Right atrium auricular region (tissue), 2 donors: ENCODE results near the gene ACBD6. TPM values are rescaled to one million over a fixed set of nuclear protein-coding genes. Genes with fewer than 3 reads are reported as not detected.

Experiments
- DNase-seq: peaks from one replicate; pipeline ENCODE4 v3.0.0-alpha.2; 2019; ENCODE audit warnings: low spot score
- H3K27ac ChIP-seq, 2 donors: fragments of 200-600 bp; sonication (generic); 1 replicate in 1 of 2; 2 replicates in 1 of 2; pipeline ENCODE4 v1.5.1; 2016 to 2019
- H3K27me3 ChIP-seq, 2 donors: fragments of 200-600 bp; sonication (generic); one replicate each; pipeline versions ENCODE4 v1.5.1 to v1.6.0; 2017 to 2019
- H3K36me3 ChIP-seq: fragments of 200-600 bp; sonication (generic); one replicate; pipeline ENCODE4 v1.5.1; 2016
- H3K4me1 ChIP-seq, 2 donors: fragments of 200-600 bp; sonication (generic); one replicate each; pipeline versions ENCODE4 v1.5.1 to v1.6.0; 2017 to 2019
- H3K4me3 ChIP-seq, 2 donors: fragments of 200-600 bp; sonication (generic); 1 replicate in 1 of 2; 2 replicates in 1 of 2; pipeline ENCODE4 v1.5.1; 2017 to 2019; ENCODE audit warnings: mild to moderate bottlenecking in 1 of 2, moderate library complexity in 1 of 2
- H3K9me3 ChIP-seq, 2 donors: fragments of 200-600 bp; sonication (generic); one replicate each; pipeline ENCODE4 v1.5.1; 2019
- CTCF ChIP-seq, 2 donors: fragments of 200-600 bp; sonication (generic); IDR thresholded peaks; one replicate each; pipeline ENCODE4 v1.5.1; 2019; ENCODE audit warnings: antibody characterized with exemption in 2 of 2
- total RNA-seq, 2 donors: library from RNA; depleted of rRNA; stranded (reverse); fragments of >200 nt; gene quantifications; one replicate each; pipeline ENCODE4 v1.1.0, GENCODE V29; 2016

Gene ACBD6
- total RNA-seq, 2 donors from 2014 or later = 24.0 to 29.0 TPM

DNA sequence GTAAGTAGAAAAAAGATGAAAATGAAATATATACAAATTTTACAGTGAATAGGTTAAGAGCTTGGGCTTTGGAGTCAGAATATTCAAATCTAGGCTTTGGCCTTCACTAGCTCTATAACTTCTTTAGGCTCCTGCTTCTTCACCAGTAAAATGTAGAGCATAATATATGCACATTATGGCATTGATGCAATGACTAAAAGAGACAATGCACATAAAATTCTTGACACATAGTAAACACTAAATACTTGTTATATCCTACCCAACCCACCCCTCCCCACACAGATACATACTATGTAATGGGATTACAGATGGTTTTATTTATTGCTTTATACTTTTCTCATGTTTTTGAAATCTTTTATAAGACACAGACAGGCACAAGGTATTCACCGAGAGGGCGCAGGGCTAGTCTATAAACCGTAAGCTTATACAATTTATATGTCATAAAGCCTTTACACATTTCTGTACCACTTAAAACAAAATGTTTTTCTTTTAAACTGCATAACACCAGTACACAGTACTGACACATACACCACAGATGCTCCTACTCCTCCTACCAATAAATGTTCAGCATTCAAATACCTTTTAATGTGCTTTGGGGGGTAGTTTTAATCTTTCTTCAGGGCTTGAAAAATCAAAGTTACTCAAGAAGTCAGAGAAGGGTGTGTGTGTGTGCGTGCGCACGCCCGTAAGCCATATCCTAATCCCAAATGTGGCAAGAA lies 109.8 kb downstream of the ACBD6 start:
- no peaks in the 10 kb centered on the region for H3K4me1 ChIP-seq
- H3K9me3 ChIP-seq = peaks cover 0 to 10% of the 10 kb centered on the region in 2 donors
- no peaks in the 10 kb centered on the region for H3K27me3 ChIP-seq
- DNase-seq = no peak
- no peak overlapping the region for H3K27ac ChIP-seq
- no peaks in the 10 kb centered on the region for H3K36me3 ChIP-seq
- H3K4me3 ChIP-seq = no peak overlapping the region
- no peak for TF ChIP-seq CTCF (IDR thresholded peaks at IDR 0.05)

DNA sequence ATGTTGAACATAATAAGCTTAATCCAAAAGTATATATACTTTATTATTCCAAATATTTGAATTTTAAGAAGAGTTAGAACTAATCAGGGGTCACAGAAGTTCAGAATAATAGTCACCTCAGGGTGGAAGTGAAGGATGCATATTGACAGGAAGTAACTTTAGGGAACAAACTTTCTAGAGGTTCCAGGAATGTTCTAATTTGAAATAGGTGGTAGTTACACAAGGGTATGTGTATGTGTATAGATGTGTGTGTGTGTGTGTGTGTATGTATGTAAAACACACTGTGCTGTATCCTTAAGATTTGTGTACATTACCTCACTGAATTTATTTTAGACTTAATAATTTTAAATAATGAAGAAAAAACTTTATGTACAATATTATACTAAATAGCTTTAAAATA lies 110.4 kb downstream of the ACBD6 start:
- no peak overlapping the region for H3K27ac ChIP-seq
- H3K4me3 ChIP-seq = no peak overlapping the region
- H3K9me3 ChIP-seq = peaks cover 0 to 10% of the 10 kb centered on the region in 2 donors
- no peak for TF ChIP-seq CTCF (IDR thresholded peaks at IDR 0.05)
- no peaks in the 10 kb centered on the region for H3K4me1 ChIP-seq
- H3K36me3 ChIP-seq = no peaks in the 10 kb centered on the region
- DNase-seq = no peak
- no peaks in the 10 kb centered on the region for H3K27me3 ChIP-seq

DNA sequence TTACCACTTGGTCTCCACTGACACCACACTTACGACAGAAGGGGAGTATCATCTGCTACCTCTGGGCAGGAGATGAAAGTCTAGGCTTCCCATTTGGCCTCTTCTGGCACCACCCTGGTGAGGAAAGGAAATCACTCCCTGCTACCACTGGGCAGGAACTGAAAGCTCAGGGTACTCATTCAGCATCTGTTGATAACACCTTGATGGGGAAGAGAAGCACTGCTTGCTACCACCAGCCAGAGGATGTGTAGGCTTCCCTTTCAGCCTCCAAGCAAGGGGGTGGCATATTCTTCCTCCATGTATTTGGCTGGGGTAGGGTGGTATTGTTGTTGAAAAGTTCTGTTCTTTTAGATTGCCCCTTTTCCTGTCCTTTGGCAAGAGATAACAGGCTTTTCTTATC lies 115.0 kb downstream of the ACBD6 start:
- Histone ChIP-seq H3K27me3 (no peaks in the 10 kb centered on the region), H3K36me3 (no peaks in the 10 kb centered on the region), H3K4me3 (no peak overlapping the region), H3K9me3 (peaks cover 0 to 29% of the 10 kb centered on the region in 2 donors), H3K27ac (no peak overlapping the region), H3K4me1 (no peaks in the 10 kb centered on the region)
- DNase-seq = no peak
- no peak for TF ChIP-seq CTCF (IDR thresholded peaks at IDR 0.05)

DNA sequence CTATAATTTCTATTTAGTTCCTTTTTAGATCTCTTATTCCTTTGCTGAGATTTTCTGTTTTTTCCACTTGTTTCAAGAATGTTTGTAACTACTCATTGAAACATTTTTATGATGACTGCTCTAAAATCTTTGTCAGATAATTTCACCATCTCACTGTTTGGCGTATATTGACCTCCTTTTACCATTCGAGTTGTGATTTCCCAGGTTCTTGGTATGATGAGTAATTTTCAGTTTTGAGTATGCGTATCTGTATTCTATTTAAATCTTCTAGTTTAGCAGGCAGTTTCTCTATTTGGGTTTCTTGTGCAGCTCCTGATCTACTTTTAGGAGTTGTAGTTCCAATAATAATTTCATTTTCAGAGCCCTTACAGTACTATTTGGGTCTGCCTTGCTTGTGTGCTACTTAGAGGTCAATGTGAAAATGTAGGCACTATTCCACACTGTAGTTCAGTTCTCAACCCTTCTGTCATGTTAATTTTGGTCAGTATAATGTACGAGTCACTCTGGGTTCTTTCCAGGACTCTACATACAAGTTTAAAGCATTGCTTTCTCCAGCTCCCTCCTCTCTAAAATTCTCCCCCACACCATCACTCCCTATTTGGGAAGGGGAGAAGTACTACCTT lies 115.5 kb downstream of the ACBD6 start:
- no peak overlapping the region for H3K4me3 ChIP-seq
- no peaks in the 10 kb centered on the region for H3K4me1 ChIP-seq
- TF ChIP-seq CTCF (IDR thresholded peaks at IDR 0.05) = no peak
- H3K36me3 ChIP-seq = no peaks in the 10 kb centered on the region
- no peak overlapping the region for H3K27ac ChIP-seq
- DNase-seq = no peak
- H3K9me3 ChIP-seq = peaks cover 0 to 29% of the 10 kb centered on the region in 2 donors
- H3K27me3 ChIP-seq = no peaks in the 10 kb centered on the region

- no peak for DNase-seq
- Histone ChIP-seq H3K4me3 (no peak overlapping the region), H3K36me3 (no peaks in the 10 kb centered on the region), H3K4me1 (no peaks in the 10 kb centered on the region), H3K9me3 (peaks cover 0 to 44% of the 10 kb centered on the region in 2 donors), H3K27ac (no peak overlapping the region), H3K27me3 (no peaks in the 10 kb centered on the region)
- TF ChIP-seq CTCF (IDR thresholded peaks at IDR 0.05) = no peak
Observed at GRCh38 chr1:180385144-180385543, 117.2 kb downstream of the ACBD6 start.
